ENCODE results near the gene NEK4.

NEK4 gene

DNA sequence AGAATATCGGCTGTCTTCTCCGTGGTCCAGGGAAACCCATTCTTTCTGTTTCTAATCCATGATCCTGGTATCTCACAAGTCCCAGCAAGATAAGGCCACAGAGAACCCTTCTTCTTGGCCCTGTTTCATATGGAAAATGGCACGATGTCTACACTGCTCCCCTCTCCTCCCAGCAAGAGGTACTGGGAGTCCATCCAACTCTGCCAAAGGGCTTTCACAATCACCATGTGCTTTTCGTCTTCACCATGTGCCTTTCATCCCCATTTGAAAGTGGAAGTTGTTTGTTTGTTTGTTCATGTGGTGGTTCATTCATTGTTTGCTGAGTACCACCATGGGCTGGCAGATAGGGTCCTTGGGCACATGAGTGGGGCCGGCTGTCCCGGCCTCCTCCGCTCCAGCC is 29.3 kb upstream of the NEK4 start:
- no peak overlapping the region for H3K4me3 ChIP-seq (ENCODE audit: low read depth, low read length)
- TF ChIP-seq, protein P1, sequence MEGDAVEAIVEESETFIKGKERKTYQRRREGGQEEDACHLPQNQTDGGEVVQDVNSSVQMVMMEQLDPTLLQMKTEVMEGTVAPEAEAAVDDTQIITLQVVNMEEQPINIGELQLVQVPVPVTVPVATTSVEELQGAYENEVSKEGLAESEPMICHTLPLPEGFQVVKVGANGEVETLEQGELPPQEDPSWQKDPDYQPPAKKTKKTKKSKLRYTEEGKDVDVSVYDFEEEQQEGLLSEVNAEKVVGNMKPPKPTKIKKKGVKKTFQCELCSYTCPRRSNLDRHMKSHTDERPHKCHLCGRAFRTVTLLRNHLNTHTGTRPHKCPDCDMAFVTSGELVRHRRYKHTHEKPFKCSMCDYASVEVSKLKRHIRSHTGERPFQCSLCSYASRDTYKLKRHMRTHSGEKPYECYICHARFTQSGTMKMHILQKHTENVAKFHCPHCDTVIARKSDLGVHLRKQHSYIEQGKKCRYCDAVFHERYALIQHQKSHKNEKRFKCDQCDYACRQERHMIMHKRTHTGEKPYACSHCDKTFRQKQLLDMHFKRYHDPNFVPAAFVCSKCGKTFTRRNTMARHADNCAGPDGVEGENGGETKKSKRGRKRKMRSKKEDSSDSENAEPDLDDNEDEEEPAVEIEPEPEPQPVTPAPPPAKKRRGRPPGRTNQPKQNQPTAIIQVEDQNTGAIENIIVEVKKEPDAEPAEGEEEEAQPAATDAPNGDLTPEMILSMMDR (IDR thresholded peaks at IDR 0.05; ENCODE audit: insufficient read depth, low read depth, low read length, missing control alignments): no peak
- no peak for DNase-seq (ENCODE audit: low read depth)

DNA sequence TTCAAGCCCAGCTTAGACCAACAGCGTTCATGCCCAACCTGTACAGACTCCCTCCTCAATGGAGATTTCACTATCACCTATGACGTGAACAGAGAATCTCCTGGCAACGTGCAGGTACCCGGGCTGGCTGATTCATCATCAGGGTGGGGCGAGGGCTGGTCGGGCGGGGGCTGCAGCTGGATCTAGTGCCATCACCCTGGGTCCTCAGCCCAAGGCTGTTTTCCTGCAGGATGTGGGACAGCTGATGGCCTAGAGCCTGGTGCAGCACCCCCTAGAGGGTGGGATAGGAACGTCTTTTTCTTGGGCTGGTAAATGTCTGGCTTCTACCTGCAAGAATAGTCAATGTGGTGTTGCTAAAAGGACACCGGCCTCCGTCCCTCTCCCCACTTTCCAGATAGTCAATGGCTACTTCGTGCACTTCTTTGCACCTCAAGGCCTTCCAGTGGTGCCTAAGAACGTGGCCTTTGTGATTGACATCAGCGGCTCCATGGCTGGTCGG is 28.3 kb upstream of the NEK4 start:
- H3K4me3 ChIP-seq (ENCODE audit: low read depth, low read length): no peak overlapping the region
- TF ChIP-seq, protein P1 (IDR thresholded peaks at IDR 0.05; ENCODE audit: insufficient read depth, low read depth, low read length, missing control alignments): peak; percentile 67
- peak; percentile 45 for DNase-seq (ENCODE audit: low read depth)

DNA sequence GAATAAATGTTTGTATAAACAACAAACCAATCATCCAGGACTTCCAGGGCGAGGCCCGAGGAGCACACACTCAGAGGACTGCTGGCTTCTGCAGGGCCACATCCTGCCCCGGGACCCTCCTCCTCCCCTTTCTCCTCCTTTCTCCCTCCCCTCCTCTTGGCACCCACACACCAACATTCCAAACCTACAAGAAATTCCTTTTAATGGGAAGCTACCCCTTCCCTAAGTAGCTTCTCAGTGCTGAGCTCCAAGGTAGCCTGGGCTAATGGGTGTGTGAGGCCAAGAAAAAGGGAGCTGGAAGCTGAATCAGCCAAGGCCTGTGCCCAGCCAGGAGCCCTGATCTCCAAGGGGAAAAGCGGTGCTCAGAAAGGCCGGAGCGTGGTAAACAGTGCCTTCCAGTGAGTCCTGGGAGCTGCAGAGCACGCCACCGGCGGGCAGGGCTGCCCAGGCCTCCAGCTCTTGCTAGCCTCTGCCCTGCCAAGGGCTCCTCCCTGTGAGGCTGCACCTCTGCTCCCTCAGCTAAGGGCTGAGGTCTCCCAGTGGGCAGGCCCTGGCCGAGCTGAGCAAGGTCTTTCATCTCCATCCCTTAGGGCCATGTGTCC is 27.7 kb upstream of the NEK4 start:
- no peak overlapping the region for H3K4me3 ChIP-seq (ENCODE audit: low read depth, low read length)
- TF ChIP-seq, protein P1 (IDR thresholded peaks at IDR 0.05; ENCODE audit: insufficient read depth, low read depth, low read length, missing control alignments): no peak
- no peak for DNase-seq (ENCODE audit: low read depth)

DNA sequence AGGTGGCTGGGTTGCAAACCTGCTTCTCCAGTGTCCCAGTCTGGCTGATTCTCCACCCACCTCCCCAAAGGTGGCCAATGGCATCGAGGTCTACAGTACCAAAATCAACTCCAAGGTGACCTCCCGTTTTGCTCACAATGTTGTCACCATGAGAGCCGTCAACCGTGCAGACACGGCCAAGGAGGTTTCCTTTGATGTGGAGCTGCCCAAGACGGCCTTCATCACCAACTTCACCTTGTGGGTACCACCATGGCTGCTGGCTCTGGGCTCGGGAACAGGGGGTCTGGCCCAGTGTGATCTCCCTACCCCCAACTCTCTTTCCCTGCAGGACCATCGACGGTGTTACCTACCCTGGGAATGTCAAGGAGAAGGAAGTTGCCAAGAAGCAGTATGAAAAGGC is 25.7 kb upstream of the NEK4 start:
- TF ChIP-seq, protein P1 (IDR thresholded peaks at IDR 0.05; ENCODE audit: insufficient read depth, low read depth, low read length, missing control alignments): no peak
- no peak for DNase-seq (ENCODE audit: low read depth)
- H3K4me3 ChIP-seq (ENCODE audit: low read depth, low read length): no peak overlapping the region

DNA sequence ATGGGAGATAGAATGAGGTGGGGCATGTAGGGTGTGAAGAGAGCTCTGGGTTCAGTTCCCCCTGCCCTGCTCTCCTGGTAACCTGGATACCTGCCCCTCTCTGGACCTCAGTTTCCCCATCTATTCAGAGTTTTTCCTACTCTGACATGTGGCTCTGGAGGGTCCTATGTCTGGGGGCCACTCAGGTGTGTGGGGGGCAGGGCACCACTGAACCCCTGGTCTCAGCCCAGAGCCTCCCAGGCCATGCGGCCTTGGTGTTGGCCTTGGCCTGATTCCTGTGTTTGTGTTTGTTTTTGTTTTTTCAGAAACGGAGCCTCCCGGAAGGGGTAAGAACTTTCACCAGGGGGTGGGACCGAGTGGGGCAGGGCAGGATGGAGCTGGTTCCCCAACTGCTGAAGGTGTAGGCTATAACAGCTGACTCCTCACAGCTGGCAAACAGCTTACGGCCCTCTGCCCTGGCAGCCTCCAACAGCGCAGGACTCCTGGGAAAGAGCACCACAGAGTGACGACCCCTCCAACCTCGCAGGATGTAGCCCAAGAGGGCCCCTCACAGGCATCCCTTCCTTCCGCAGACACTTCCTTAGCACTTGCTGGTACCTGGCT is 24.7 kb upstream of the NEK4 start:
- H3K4me3 ChIP-seq (ENCODE audit: low read depth, low read length): no peak overlapping the region
- no peak for DNase-seq (ENCODE audit: low read depth)
- TF ChIP-seq, protein P1 (IDR thresholded peaks at IDR 0.05; ENCODE audit: insufficient read depth, low read depth, low read length, missing control alignments): no peak

DNA sequence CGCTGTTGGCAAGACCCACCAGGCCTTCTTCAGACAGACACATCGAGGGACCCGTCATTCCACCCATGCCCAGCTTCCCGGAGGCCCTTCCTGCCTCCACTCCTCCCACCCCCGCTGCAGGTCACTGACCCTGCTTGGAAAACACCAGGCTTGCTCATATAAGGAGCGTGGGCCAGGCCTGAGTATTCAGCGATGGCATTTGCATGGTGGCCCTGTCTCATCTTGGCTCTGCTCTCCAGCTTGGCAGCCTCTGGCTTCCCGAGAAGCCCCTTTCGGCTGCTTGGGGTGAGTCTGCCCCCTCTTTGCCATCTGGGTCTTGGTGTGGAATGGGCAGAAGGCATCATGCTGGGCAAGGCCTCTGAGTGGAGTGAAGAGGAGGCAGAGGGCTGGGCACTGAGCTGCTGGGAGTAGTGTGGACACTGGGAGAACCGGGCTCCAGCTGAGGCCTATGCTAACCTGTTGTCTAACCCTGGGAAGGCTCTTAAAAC is 23.9 kb upstream of the NEK4 start, which contains the start of gene ITIH3:
Gene ITIH3 (plus strand): TSS at position 185 of the 488 bp plus-strand sequence. CDS start 8 bp downstream, at position 193.
- TF ChIP-seq, protein P1 (IDR thresholded peaks at IDR 0.05; ENCODE audit: insufficient read depth, low read depth, low read length, missing control alignments): no peak
- no peak for DNase-seq (ENCODE audit: low read depth)

More for the DNA sequence above, 23.9 kb upstream of the NEK4 start, which contains the start of gene ITIH3:
- H3K4me3 ChIP-seq (ENCODE audit: low read depth, low read length): no peak within 1 kb of the TSS

Measured in GM12865 (cell line).